ENCODE results near the gene TLN1.

Gene TLN1

DNA sequence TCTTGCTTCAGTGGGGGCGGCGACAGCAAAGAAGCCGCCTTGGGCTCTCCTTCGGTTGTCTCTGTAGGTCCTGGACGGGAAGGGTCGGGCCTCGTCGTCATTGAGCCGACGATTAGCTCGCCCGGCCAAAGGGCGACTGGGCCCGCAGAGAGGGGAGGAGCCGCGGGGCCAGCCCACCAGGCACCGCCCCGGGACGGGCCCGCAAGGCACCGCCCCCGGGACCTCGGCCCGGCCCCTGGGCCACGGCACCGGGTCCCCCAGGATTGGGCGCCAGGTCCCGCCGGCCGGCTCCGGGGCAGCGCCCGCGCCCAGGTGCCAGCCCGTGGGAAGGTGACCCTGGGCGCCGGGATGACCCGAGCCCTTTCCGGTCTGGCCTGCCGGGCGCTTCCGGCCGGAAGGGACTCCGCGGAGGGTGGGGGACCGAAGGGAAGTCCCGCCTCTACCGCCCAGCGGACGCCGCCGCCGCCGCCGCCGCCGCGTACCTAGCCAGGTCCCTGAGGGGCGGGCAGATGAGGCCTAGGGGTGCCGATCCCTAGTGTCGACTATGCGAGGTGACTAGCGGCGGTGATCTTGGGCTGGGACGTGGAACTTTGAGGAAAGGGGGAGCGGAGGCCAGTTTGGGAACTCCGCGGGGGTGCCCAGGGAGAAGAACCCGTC is 17.0 kb upstream of the TLN1 start, which contains the start of the genes GBA2 and RGP1:
Gene GBA2 (minus strand): TSS at position 371 of the 657 bp plus-strand sequence. CDS start 524 bp downstream, outside the sequence.
Gene RGP1 (plus strand): TSS at position 430 of the 657 bp plus-strand sequence. CDS start 469 bp downstream, outside the sequence.
- peaks cover 29% of the 10 kb centered on the region for H3K79me2 ChIP-seq (ENCODE audit: insufficient read depth, low read length)
- H3F3A ChIP-seq (ENCODE audit: insufficient read depth, low read length) = no peaks in the 10 kb centered on the region
- peaks cover 31% of the 10 kb centered on the region; the same call in 1 of the 2 replicates for H3K36me3 ChIP-seq (ENCODE audit: insufficient read depth, low read length)
- no peaks in the 10 kb centered on the region for H4K20me1 ChIP-seq (ENCODE audit: insufficient read depth, low read length)
- no peaks in the 10 kb centered on the region for H3K9me3 ChIP-seq (ENCODE audit: low read length)
- no peaks in the 10 kb centered on the region for H3K9me2 ChIP-seq (ENCODE audit: low read depth, low read length)
- peak within 1 kb of the TSS; percentile 79 for H3K4me2 ChIP-seq (ENCODE audit: low read length)
- peak within 1 kb of the TSS; percentile 53 for H3K27ac ChIP-seq (ENCODE audit: low read depth, low read length, poor library complexity, severe bottlenecking)
- TF ChIP-seq, protein P1, sequence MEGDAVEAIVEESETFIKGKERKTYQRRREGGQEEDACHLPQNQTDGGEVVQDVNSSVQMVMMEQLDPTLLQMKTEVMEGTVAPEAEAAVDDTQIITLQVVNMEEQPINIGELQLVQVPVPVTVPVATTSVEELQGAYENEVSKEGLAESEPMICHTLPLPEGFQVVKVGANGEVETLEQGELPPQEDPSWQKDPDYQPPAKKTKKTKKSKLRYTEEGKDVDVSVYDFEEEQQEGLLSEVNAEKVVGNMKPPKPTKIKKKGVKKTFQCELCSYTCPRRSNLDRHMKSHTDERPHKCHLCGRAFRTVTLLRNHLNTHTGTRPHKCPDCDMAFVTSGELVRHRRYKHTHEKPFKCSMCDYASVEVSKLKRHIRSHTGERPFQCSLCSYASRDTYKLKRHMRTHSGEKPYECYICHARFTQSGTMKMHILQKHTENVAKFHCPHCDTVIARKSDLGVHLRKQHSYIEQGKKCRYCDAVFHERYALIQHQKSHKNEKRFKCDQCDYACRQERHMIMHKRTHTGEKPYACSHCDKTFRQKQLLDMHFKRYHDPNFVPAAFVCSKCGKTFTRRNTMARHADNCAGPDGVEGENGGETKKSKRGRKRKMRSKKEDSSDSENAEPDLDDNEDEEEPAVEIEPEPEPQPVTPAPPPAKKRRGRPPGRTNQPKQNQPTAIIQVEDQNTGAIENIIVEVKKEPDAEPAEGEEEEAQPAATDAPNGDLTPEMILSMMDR (IDR thresholded peaks at IDR 0.05; ENCODE audit: low read length) = no peak
- TF ChIP-seq EZH2 (IDR thresholded peaks at IDR 0.05; ENCODE audit: borderline replicate concordance, low read length) = no peak
- no peaks in the 10 kb centered on the region for H3K27me3 ChIP-seq (ENCODE audit: insufficient read depth, low read length)
- peak within 1 kb of the TSS; percentile 75 for H3K9ac ChIP-seq (ENCODE audit: low read length)
- no peak within 1 kb of the TSS for H2AFZ ChIP-seq (ENCODE audit: low read length)
- peaks cover 36% of the 10 kb centered on the region for H3K4me1 ChIP-seq (ENCODE audit: insufficient read depth, low read length, severe bottlenecking)
- peak within 1 kb of the TSS; percentile 76 for H3K4me3 ChIP-seq (ENCODE audit: low read depth, low read length, poor library complexity, severe bottlenecking)

DNA sequence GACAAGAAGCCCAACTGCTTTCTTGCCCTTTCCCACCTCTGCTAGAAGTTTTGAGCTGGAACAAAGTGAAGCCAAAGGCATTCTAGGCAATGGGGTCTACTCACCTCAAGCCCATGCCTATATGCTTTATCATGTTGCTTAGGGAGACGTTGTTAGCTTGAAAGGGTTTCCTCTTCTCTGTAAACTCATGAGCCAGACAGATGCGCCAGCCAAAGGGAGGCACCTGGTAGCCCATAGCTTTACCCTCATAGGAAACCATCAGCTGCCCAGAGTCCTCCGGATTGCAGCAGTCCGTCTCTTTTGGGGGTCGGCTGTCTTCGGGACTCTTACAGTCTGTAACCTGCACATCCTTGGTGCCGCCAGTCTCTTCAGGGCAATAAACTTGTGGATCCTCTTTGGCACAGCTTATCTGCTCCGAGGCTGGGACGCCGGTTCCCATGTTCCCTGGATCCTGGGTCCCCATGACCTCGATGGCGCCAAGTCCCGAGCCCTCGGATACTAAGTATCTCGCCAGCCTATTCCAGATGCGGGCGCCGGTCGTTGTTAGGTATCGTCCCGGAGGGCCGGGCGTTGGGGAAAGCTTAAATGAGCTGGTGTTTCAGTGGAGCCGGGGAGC is 16.4 kb upstream of the TLN1 start:
- H3K79me2 ChIP-seq (ENCODE audit: insufficient read depth, low read length) = peaks cover 29% of the 10 kb centered on the region
- H2AFZ ChIP-seq (ENCODE audit: low read length) = no peak overlapping the region
- H3K4me3 ChIP-seq (ENCODE audit: low read depth, low read length, poor library complexity, severe bottlenecking) = peak overlapping the region; percentile 76
- peaks cover 34% of the 10 kb centered on the region; the same call in 1 of the 2 replicates for H3K36me3 ChIP-seq (ENCODE audit: insufficient read depth, low read length)
- H3K9me3 ChIP-seq (ENCODE audit: low read length) = no peaks in the 10 kb centered on the region
- peak overlapping the region; percentile 79 for H3K4me2 ChIP-seq (ENCODE audit: low read length)
- peak overlapping the region; percentile 75 for H3K9ac ChIP-seq (ENCODE audit: low read length)
- no peaks in the 10 kb centered on the region for H4K20me1 ChIP-seq (ENCODE audit: insufficient read depth, low read length)
- peaks cover 36% of the 10 kb centered on the region for H3K4me1 ChIP-seq (ENCODE audit: insufficient read depth, low read length, severe bottlenecking)
- no peaks in the 10 kb centered on the region for H3K9me2 ChIP-seq (ENCODE audit: low read depth, low read length)
- H3F3A ChIP-seq (ENCODE audit: insufficient read depth, low read length) = no peaks in the 10 kb centered on the region
- no peaks in the 10 kb centered on the region for H3K27me3 ChIP-seq (ENCODE audit: insufficient read depth, low read length)
- TF ChIP-seq, protein P1 (IDR thresholded peaks at IDR 0.05; ENCODE audit: low read length) = no peak
- TF ChIP-seq EZH2 (IDR thresholded peaks at IDR 0.05; ENCODE audit: borderline replicate concordance, low read length) = no peak
- H3K27ac ChIP-seq (ENCODE audit: low read depth, low read length, poor library complexity, severe bottlenecking) = no peak overlapping the region

- Histone ChIP-seq H4K20me1 (ENCODE audit: insufficient read depth, low read length) (no peaks in the 10 kb centered on the region), H3K4me1 (ENCODE audit: insufficient read depth, low read length, severe bottlenecking) (peaks cover 36% of the 10 kb centered on the region), H3K4me2 (ENCODE audit: low read length) (peak overlapping the region; percentile 79), H3K27me3 (ENCODE audit: insufficient read depth, low read length) (no peaks in the 10 kb centered on the region), H2AFZ (ENCODE audit: low read length) (no peak overlapping the region), H3K9ac (ENCODE audit: low read length) (peak overlapping the region; percentile 75), H3K79me2 (ENCODE audit: insufficient read depth, low read length) (peaks cover 29% of the 10 kb centered on the region), H3K9me2 (ENCODE audit: low read depth, low read length) (no peaks in the 10 kb centered on the region), H3K36me3 (ENCODE audit: insufficient read depth, low read length) (peaks cover 34% of the 10 kb centered on the region), H3F3A (ENCODE audit: insufficient read depth, low read length) (no peaks in the 10 kb centered on the region), H3K27ac (ENCODE audit: low read depth, low read length, poor library complexity, severe bottlenecking) (no peak overlapping the region), H3K9me3 (ENCODE audit: low read length) (no peaks in the 10 kb centered on the region), H3K4me3 (ENCODE audit: low read depth, low read length, poor library complexity, severe bottlenecking) (peak overlapping the region; percentile 76)
- TF ChIP-seq, protein P1 (IDR thresholded peaks at IDR 0.05; ENCODE audit: low read length) = no peak
- TF ChIP-seq EZH2 (IDR thresholded peaks at IDR 0.05; ENCODE audit: borderline replicate concordance, low read length) = no peak
Measured at GRCh38 chr9:35746583-35746982, 14.6 kb upstream of the TLN1 start.

Measured in OCI-LY1 (cell line).